Measurements from ENCODE around the gene PLEKHG4B.
"Not testable (repeated sequence)": the region's sequence is repeated elsewhere in the genome, so short reads cannot be mapped to it uniquely, and the experiment has no call there.

PLEKHG4B gene

GRCh38 chr5:219460-219863 lies 127.5 kb downstream of the PLEKHG4B start:
- H3K9ac ChIP-seq = no peak overlapping the region
- H3K27me3 ChIP-seq (ENCODE audit: control insufficient read depth, insufficient read depth, low read length) = no peaks in the 10 kb centered on the region
- no peak overlapping the region for H2AFZ ChIP-seq
- peak overlapping the region; percentile 74 for H3K4me3 ChIP-seq (ENCODE audit: low read depth, low read length)
- H3K79me2 ChIP-seq = peaks cover 23% of the 10 kb centered on the region
- H3K4me1 ChIP-seq = peaks cover 6% of the 10 kb centered on the region
- H3K27ac ChIP-seq = no peak overlapping the region
- no peak for TF ChIP-seq CTCF (IDR thresholded peaks at IDR 0.05)
- no peaks in the 10 kb centered on the region for H3K36me3 ChIP-seq (ENCODE audit: control insufficient read depth, insufficient read depth, low read length)
- H3K9me3 ChIP-seq (ENCODE audit: control insufficient read depth, low read length) = no peaks in the 10 kb centered on the region
- H3K4me2 ChIP-seq (ENCODE audit: low read length) = peak overlapping the region; percentile 71

- Histone ChIP-seq H3K4me2 (ENCODE audit: low read length) (peak overlapping the region; percentile 71), H3K9ac (no peak overlapping the region), H3K4me1 (peaks cover 6% of the 10 kb centered on the region), H3K79me2 (peaks cover 26% of the 10 kb centered on the region), H3K4me3 (ENCODE audit: low read depth, low read length) (peak overlapping the region; percentile 74), H3K27me3 (ENCODE audit: control insufficient read depth, insufficient read depth, low read length) (no peaks in the 10 kb centered on the region), H3K36me3 (ENCODE audit: control insufficient read depth, insufficient read depth, low read length) (no peaks in the 10 kb centered on the region), H2AFZ (no peak overlapping the region), H3K9me3 (ENCODE audit: control insufficient read depth, low read length) (no peaks in the 10 kb centered on the region), H3K27ac (no peak overlapping the region)
- TF ChIP-seq CTCF (IDR thresholded peaks at IDR 0.05) = no peak
These were observed 128.0 kb downstream of the PLEKHG4B start for GRCh38 chr5:219991-220390.

- H3K9ac ChIP-seq; H2AFZ ChIP-seq; H3K4me1 ChIP-seq; H3K27me3 ChIP-seq (ENCODE audit: control insufficient read depth, insufficient read depth, low read length); H3K4me3 ChIP-seq (ENCODE audit: low read depth, low read length); H3K4me2 ChIP-seq (ENCODE audit: low read length); H3K27ac ChIP-seq; H3K36me3 ChIP-seq (ENCODE audit: control insufficient read depth, insufficient read depth, low read length); H3K9me3 ChIP-seq (ENCODE audit: control insufficient read depth, low read length): not testable (repeated sequence)
- H3K79me2 ChIP-seq = peaks cover 20% of the 10 kb centered on the region
These were observed 131.2 kb downstream of the PLEKHG4B start for GRCh38 chr5:222951-223715.

GRCh38 chr5:223791-224190 lies 131.8 kb downstream of the PLEKHG4B start:
- Histone ChIP-seq H3K4me2 (ENCODE audit: low read length) (no peak overlapping the region), H3K27me3 (ENCODE audit: control insufficient read depth, insufficient read depth, low read length) (no peaks in the 10 kb centered on the region), H3K9ac (no peak overlapping the region), H3K4me3 (ENCODE audit: low read depth, low read length) (no peak overlapping the region), H3K9me3 (ENCODE audit: control insufficient read depth, low read length) (no peaks in the 10 kb centered on the region), H3K79me2 (peaks cover 16% of the 10 kb centered on the region), H3K27ac (no peak overlapping the region), H3K36me3 (ENCODE audit: control insufficient read depth, insufficient read depth, low read length) (no peaks in the 10 kb centered on the region), H2AFZ (no peak overlapping the region), H3K4me1 (peaks cover 6% of the 10 kb centered on the region)
- no peak for TF ChIP-seq CTCF (IDR thresholded peaks at IDR 0.05)

GRCh38 chr5:225334-225733 lies 133.4 kb downstream of the PLEKHG4B start:
- H3K79me2 ChIP-seq = peaks cover 16% of the 10 kb centered on the region
- no peaks in the 10 kb centered on the region for H3K27me3 ChIP-seq (ENCODE audit: control insufficient read depth, insufficient read depth, low read length)
- no peak overlapping the region for H2AFZ ChIP-seq
- no peaks in the 10 kb centered on the region for H3K36me3 ChIP-seq (ENCODE audit: control insufficient read depth, insufficient read depth, low read length)
- no peak overlapping the region for H3K4me3 ChIP-seq (ENCODE audit: low read depth, low read length)
- TF ChIP-seq CTCF (IDR thresholded peaks at IDR 0.05) = no peak
- H3K4me1 ChIP-seq = peaks cover 6% of the 10 kb centered on the region
- H3K9ac ChIP-seq = no peak overlapping the region
- no peak overlapping the region for H3K27ac ChIP-seq
- no peak overlapping the region for H3K4me2 ChIP-seq (ENCODE audit: low read length)
- H3K9me3 ChIP-seq (ENCODE audit: control insufficient read depth, low read length) = no peaks in the 10 kb centered on the region

GRCh38 chr5:227375-227774 lies 135.4 kb downstream of the PLEKHG4B start:
- not testable (repeated sequence) for H3K79me2 ChIP-seq; H3K9me3 ChIP-seq (ENCODE audit: control insufficient read depth, low read length); H3K27ac ChIP-seq; H3K9ac ChIP-seq; H3K4me1 ChIP-seq; H3K27me3 ChIP-seq (ENCODE audit: control insufficient read depth, insufficient read depth, low read length); H2AFZ ChIP-seq; H3K4me2 ChIP-seq (ENCODE audit: low read length); H3K4me3 ChIP-seq (ENCODE audit: low read depth, low read length); H3K36me3 ChIP-seq (ENCODE audit: control insufficient read depth, insufficient read depth, low read length)
